Loucy (cell line): Measurements from ENCODE around the gene AATK.

Experiments
- H2AFZ ChIP-seq: fragments of 200-600 bp; sonication (generic); 2 replicates; pipeline ENCODE4 v1.6.0; 2016; ENCODE audit warnings: antibody characterized with exemption, mild to moderate bottlenecking, low read length, moderate library complexity
- H3F3A ChIP-seq: fragments of 200-600 bp; 2 replicates; pipeline ENCODE4 v1.6.0; 2016; ENCODE audit warnings: antibody characterized with exemption, low read depth, mild to moderate bottlenecking
- H3K27me3 ChIP-seq: fragments of 200-600 bp; sonication (generic); 2 replicates; pipeline ENCODE4 v1.6.1; 2014; ENCODE audit warnings: low read length, mild to moderate bottlenecking; ENCODE audit not compliant: insufficient read depth, poor library complexity, severe bottlenecking
- H3K36me3 ChIP-seq: fragments of 200-600 bp; sonication (generic); 2 replicates; pipeline ENCODE4 v1.6.1; 2016; ENCODE audit warnings: low read length; ENCODE audit not compliant: insufficient read depth
- H3K4me1 ChIP-seq: fragments of 200-600 bp; sonication (generic); 2 replicates; pipeline ENCODE4 v1.5.1; 2014; ENCODE audit warnings: low read length, mild to moderate bottlenecking; ENCODE audit not compliant: insufficient read depth, poor library complexity, severe bottlenecking
- H3K4me2 ChIP-seq: fragments of 200-600 bp; sonication (generic); 2 replicates; pipeline ENCODE4 v1.6.0; 2014; ENCODE audit warnings: antibody characterized with exemption, low read length, low read depth, mild to moderate bottlenecking; ENCODE audit not compliant: poor library complexity, severe bottlenecking
- H3K4me3 ChIP-seq: fragments of 200-600 bp; sonication (generic); 2 replicates; pipeline ENCODE4 v1.5.1; 2014; ENCODE audit warnings: low read length, mild to moderate bottlenecking, mixed read lengths; ENCODE audit not compliant: poor library complexity, severe bottlenecking
- H3K79me2 ChIP-seq: fragments of 200-600 bp; sonication (generic); 2 replicates; pipeline ENCODE4 v1.6.1; 2014; ENCODE audit warnings: low read length; ENCODE audit not compliant: insufficient read depth
- H3K9ac ChIP-seq: fragments of 200-600 bp; sonication (generic); 2 replicates; pipeline ENCODE4 v1.6.0; 2014; ENCODE audit warnings: mild to moderate bottlenecking, low read depth, low read length, moderate library complexity; ENCODE audit not compliant: poor library complexity, severe bottlenecking
- H3K9me2 ChIP-seq: fragments of 200-600 bp; sonication (generic); replicated peaks from 2 replicates; pipeline ENCODE4 v1.6.1; 2016; ENCODE audit warnings: low read depth, low read length, mixed read lengths
- H3K9me3 ChIP-seq: fragments of 200-600 bp; sonication (generic); 2 replicates; pipeline ENCODE4 v1.6.1; 2014; ENCODE audit warnings: mild to moderate bottlenecking, antibody characterized with exemption, low read length, low read depth; ENCODE audit not compliant: insufficient read depth
- H4K20me1 ChIP-seq: fragments of 200-600 bp; sonication (generic); 2 replicates; pipeline ENCODE4 v1.6.0; 2014; ENCODE audit warnings: antibody characterized with exemption, low read length, mild to moderate bottlenecking; ENCODE audit not compliant: insufficient read depth, poor library complexity, severe bottlenecking
- CTCF ChIP-seq: fragments of 200-600 bp; sonication (generic); conservative IDR thresholded peaks from 2 replicates; pipeline ENCODE4 v1.5.1; 2014; ENCODE audit warnings: mild to moderate bottlenecking, antibody characterized with exemption, low read length
- EZH2phosphoT487 ChIP-seq: fragments of 200-600 bp; IDR thresholded peaks from 2 replicates; pipeline ENCODE4 v1.6.1; 2018; ENCODE audit warnings: antibody characterized with exemption, mild to moderate bottlenecking, moderate library complexity, borderline replicate concordance

The AATK gene

GRCh38 chr17:81128338-81128737, 37.7 kb downstream of the AATK start:
- Histone ChIP-seq H3K9ac (no peak overlapping the region), H3K4me1 (no peaks in the 10 kb centered on the region), H3K79me2 (no peaks in the 10 kb centered on the region), H4K20me1 (no peaks in the 10 kb centered on the region), H3F3A (no peaks in the 10 kb centered on the region), H3K27me3 (no peaks in the 10 kb centered on the region), H2AFZ (no peak overlapping the region), H3K4me2 (no peak overlapping the region), H3K9me3 (no peaks in the 10 kb centered on the region), H3K4me3 (no peak overlapping the region), H3K36me3 (no peaks in the 10 kb centered on the region), H3K9me2 (no peaks in the 10 kb centered on the region)
- no peak for TF ChIP-seq EZH2phosphoT487
- no peak for TF ChIP-seq CTCF

GRCh38 chr17:81127526-81128177, 38.4 kb downstream of the AATK start:
- Histone ChIP-seq H3K9ac (no peak overlapping the region), H3K36me3 (no peaks in the 10 kb centered on the region), H3K9me3 (no peaks in the 10 kb centered on the region), H3K9me2 (no peaks in the 10 kb centered on the region), H3K4me2 (no peak overlapping the region), H3K27me3 (no peaks in the 10 kb centered on the region), H2AFZ (no peak overlapping the region), H3K4me3 (no peak overlapping the region), H4K20me1 (no peaks in the 10 kb centered on the region), H3K4me1 (no peaks in the 10 kb centered on the region), H3K79me2 (no peaks in the 10 kb centered on the region), H3F3A (no peaks in the 10 kb centered on the region)
- TF ChIP-seq EZH2phosphoT487 (no peak), CTCF (no peak)

GRCh38 chr17:81127133-81127455, 38.9 kb downstream of the AATK start:
- Histone ChIP-seq H3K9ac (no peak overlapping the region), H2AFZ (no peak overlapping the region), H4K20me1 (no peaks in the 10 kb centered on the region), H3K9me2 (no peaks in the 10 kb centered on the region), H3K27me3 (no peaks in the 10 kb centered on the region), H3K36me3 (no peaks in the 10 kb centered on the region), H3K4me2 (no peak overlapping the region), H3K9me3 (no peaks in the 10 kb centered on the region), H3K4me1 (no peaks in the 10 kb centered on the region), H3K79me2 (no peaks in the 10 kb centered on the region), H3K4me3 (no peak overlapping the region), H3F3A (no peaks in the 10 kb centered on the region)
- no peak for TF ChIP-seq EZH2phosphoT487
- TF ChIP-seq CTCF = no peak
